NCI-H345 (cell line): Measurements from ENCODE around the gene NBDY.
"Not testable (repeated sequence)": the region's sequence is repeated elsewhere in the genome, so short reads cannot be mapped to it uniquely, and the experiment has no call there.

ENCODE experiments used
- DNase-seq: peaks from one replicate; lab custom pipeline; 2025; lab: John Stamatoyannopoulos, UW

The NBDY gene

GRCh38 chrX:56802428-56802827, 73.4 kb downstream of the NBDY start:
- no peak for DNase-seq

GRCh38 chrX:56802921-56803849, 74.1 kb downstream of the NBDY start:
- DNase-seq: peak; percentile 69

- no peak for DNase-seq
Measured at GRCh38 chrX:56803850-56804681, 75.0 kb downstream of the NBDY start.

- DNase-seq: no peak
Measured at GRCh38 chrX:56804867-56805266, 75.8 kb downstream of the NBDY start.

- no peak for DNase-seq
Measured at GRCh38 chrX:56805399-56805798, 76.4 kb downstream of the NBDY start.

GRCh38 chrX:56806176-56806575, 77.1 kb downstream of the NBDY start:
- not testable (repeated sequence) for DNase-seq

- no peak for DNase-seq
Measured at GRCh38 chrX:56811599-56811998, 82.6 kb downstream of the NBDY start.

- no peak for DNase-seq
Measured at GRCh38 chrX:56812515-56813105, 83.6 kb downstream of the NBDY start.

- no peak for DNase-seq
Measured at GRCh38 chrX:56813318-56813837, 84.3 kb downstream of the NBDY start.

- no peak for DNase-seq
Measured at GRCh38 chrX:56817179-56817578, 88.1 kb downstream of the NBDY start.

- DNase-seq: no peak
Measured at GRCh38 chrX:56826020-56826419, 97.0 kb downstream of the NBDY start.

GRCh38 chrX:56833626-56834025, 104.6 kb downstream of the NBDY start:
- DNase-seq: no peak

- DNase-seq: no peak
Measured at GRCh38 chrX:56853436-56853835, 124.4 kb downstream of the NBDY start.

- no peak for DNase-seq
Measured at GRCh38 chrX:56857042-56857441, 128.0 kb downstream of the NBDY start.

GRCh38 chrX:56860888-56861287, 131.8 kb downstream of the NBDY start:
- DNase-seq: no peak
